Hepatocyte (in vitro differentiated cells): ENCODE results near the gene FBXO42.

ENCODE experiments used
- CTCF ChIP-seq: fragments of 200-600 bp; sonication (generic); IDR thresholded peaks from 2 replicates; pipeline ENCODE4 v1.5.1; 2016; ENCODE audit warnings: antibody characterized with exemption, mild to moderate bottlenecking; ENCODE audit not compliant: poor library complexity
- EZH2phosphoT487 ChIP-seq: fragments of 200-600 bp; sonication (generic); IDR thresholded peaks from one replicate; pipeline ENCODE4 v1.6.1; 2018; ENCODE audit warnings: antibody characterized with exemption, mild to moderate bottlenecking, low read depth, moderate library complexity; ENCODE audit not compliant: unreplicated experiment, severe bottlenecking

- TF ChIP-seq CTCF = no peak
- TF ChIP-seq EZH2phosphoT487 = no peak
Observed at GRCh38 chr1:16338961-16339360, 13.3 kb downstream of the FBXO42 start.
